ENCODE measurements around the gene IFITM10.

GRCh38 chr11:1728931-1729691 lies 21.3 kb downstream of the IFITM10 start:
- no peak for TF ChIP-seq CTCF (IDR thresholded peaks at IDR 0.05)
- TF ChIP-seq POLR2A (IDR thresholded peaks at IDR 0.05): no peak
